SHP77 treated with DMSO at 0.1 percent for 48 hours (cell line): ENCODE data around the gene IGLL5.

ENCODE experiments used
- DNase-seq: peaks from one replicate; lab custom pipeline; 2025; lab: John Stamatoyannopoulos, UW

The IGLL5 gene

GRCh38 chr22:22887621-22888503, at the start of gene IGLL5:
TSS of gene IGLL5 (plus strand) at chr22:22887816. CDS start at chr22:22888054, 238 bp downstream.
- no peak for DNase-seq

GRCh38 chr22:22838148-22838786, 49.3 kb upstream of the IGLL5 start:
- DNase-seq, result no peak

- DNase-seq, result no peak
Measured at GRCh38 chr22:22839570-22840314, 47.9 kb upstream of the IGLL5 start.

- DNase-seq, result no peak
Measured at GRCh38 chr22:22840780-22841179, 46.8 kb upstream of the IGLL5 start.

- DNase-seq, result no peak
Measured at GRCh38 chr22:22841598-22841997, 46.0 kb upstream of the IGLL5 start.

GRCh38 chr22:22842085-22842484, 45.5 kb upstream of the IGLL5 start:
- no peak for DNase-seq

GRCh38 chr22:22843848-22844247, 43.8 kb upstream of the IGLL5 start:
- no peak for DNase-seq

- DNase-seq, result no peak
Measured at GRCh38 chr22:22847241-22847640, 40.4 kb upstream of the IGLL5 start.

GRCh38 chr22:22848364-22848866, 39.2 kb upstream of the IGLL5 start:
- DNase-seq, result no peak

GRCh38 chr22:22849640-22850610, 37.7 kb upstream of the IGLL5 start:
- no peak for DNase-seq

- DNase-seq, result no peak
Measured at GRCh38 chr22:22851969-22852368, 35.6 kb upstream of the IGLL5 start.

GRCh38 chr22:22853713-22854112, 33.9 kb upstream of the IGLL5 start:
- DNase-seq, result no peak

GRCh38 chr22:22854466-22854865, 33.1 kb upstream of the IGLL5 start:
- no peak for DNase-seq

- no peak for DNase-seq
Measured at GRCh38 chr22:22855085-22855484, 32.5 kb upstream of the IGLL5 start.

GRCh38 chr22:22855617-22856308, 31.9 kb upstream of the IGLL5 start:
- no peak for DNase-seq

- DNase-seq, result no peak
Measured at GRCh38 chr22:22856364-22856763, 31.3 kb upstream of the IGLL5 start.

- no peak for DNase-seq
Measured at GRCh38 chr22:22856885-22857606, 30.6 kb upstream of the IGLL5 start.

GRCh38 chr22:22857607-22858558, 29.7 kb upstream of the IGLL5 start:
- no peak for DNase-seq

GRCh38 chr22:22858559-22858937, 29.1 kb upstream of the IGLL5 start:
- DNase-seq, result no peak
